Medulla oblongata (tissue), 1 donor: ENCODE data around the gene PARD6B.
"Not testable (repeated sequence)": the region's sequence is repeated elsewhere in the genome, so short reads cannot be mapped to it uniquely, and the experiment has no call there.

Source experiments
- DNase-seq: peaks from one replicate; pipeline ENCODE4 v3.0.0-alpha.2; 2015; ENCODE audit errors: extremely low spot score

PARD6B gene, protein sequence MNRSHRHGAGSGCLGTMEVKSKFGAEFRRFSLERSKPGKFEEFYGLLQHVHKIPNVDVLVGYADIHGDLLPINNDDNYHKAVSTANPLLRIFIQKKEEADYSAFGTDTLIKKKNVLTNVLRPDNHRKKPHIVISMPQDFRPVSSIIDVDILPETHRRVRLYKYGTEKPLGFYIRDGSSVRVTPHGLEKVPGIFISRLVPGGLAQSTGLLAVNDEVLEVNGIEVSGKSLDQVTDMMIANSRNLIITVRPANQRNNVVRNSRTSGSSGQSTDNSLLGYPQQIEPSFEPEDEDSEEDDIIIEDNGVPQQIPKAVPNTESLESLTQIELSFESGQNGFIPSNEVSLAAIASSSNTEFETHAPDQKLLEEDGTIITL

DNA sequence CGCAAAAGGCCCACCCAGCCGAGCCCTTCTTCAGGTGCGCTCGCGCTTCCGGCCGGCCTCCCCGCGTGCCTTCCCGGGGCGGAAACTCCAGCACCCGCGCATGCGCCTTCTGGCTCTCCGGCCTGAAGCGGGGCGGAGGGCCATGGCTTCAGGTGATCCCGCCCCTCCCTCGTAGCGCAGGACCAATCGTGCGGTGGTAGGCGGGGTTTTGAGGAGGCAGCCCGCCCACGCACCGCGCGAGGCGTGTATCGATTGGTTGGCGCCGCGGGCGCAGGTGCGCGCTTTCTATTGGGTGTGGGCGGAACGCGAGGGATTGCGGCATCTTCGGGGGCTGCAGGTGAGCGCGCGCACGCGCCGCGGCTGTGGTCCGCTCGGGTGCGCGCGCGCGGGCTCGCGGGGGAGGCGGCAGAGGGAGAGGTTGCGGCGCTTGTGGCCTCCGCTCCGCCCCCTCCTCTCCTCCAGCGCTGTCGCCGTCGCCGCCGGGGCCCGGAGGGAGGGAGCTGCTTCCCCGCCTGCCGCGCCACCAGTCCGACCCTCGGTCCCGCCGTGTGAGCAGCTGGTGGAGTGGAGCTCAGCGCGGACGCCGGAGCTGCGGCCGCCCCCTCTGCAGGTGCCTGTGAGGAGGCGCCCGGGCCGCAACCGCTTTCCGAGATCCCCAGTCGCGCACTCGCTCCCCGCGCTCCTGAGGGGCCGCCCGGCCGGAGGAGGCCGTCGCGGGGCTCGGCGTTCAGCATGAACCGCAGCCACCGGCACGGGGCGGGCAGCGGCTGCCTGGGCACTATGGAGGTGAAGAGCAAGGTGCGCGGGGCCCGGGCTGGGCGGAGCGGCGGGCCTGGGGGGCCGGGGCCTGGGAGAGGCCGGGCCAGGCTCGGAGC lies at the start of gene PARD6B:
Gene PARD6B, plus strand, starts transcription at position 526 of the 875 bp plus-strand sequence. Its CDS starts 207 bp downstream, at position 733.
- DNase-seq = peak; percentile 97

DNA sequence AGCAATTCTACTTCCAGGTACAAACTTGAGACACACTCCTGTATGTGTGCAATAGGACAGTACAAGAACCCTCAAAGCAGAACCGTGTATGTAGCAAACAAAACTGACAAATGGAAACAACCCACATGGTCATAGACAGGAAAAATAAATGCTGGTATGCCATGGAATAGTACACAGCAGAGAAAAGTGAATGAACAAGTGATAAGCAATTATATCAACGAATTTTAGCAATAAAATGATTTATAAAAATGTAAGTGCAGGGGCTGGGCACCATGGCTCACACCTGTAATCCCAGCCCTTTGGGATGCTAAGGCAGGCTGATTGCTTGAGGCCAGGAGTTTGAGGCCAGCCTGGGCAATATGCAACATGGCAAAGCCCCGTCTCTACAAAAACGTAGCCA lies 49.3 kb upstream of the PARD6B start:
- no peak for DNase-seq

DNA sequence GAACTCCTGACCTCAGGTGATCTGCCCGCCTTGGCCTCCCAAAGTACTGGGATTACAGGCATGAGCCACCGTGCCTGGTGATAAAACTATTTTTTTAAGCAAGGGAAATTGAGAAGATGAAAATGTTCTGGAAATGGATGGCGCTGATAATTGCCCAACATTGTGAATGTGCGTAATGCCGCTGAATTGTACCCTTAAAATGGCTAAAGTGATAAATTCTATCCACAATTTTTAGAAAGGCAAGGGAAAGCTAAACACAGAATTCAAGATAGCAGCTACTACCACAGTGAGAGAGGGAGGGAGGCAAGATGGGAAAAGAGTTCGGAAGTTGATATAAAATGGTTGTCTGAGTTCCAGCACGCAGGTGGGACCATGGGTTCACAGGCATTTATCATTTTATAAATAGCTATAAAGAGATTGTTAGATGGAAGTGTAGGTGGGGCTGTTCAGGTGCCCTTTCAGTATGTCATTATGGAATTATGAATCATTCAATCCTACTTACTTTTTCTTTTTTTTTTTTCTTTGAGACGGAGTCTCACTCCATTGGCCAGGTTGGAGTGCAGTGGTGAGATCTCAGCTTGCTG lies 48.3 kb upstream of the PARD6B start:
- DNase-seq = no peak

DNA sequence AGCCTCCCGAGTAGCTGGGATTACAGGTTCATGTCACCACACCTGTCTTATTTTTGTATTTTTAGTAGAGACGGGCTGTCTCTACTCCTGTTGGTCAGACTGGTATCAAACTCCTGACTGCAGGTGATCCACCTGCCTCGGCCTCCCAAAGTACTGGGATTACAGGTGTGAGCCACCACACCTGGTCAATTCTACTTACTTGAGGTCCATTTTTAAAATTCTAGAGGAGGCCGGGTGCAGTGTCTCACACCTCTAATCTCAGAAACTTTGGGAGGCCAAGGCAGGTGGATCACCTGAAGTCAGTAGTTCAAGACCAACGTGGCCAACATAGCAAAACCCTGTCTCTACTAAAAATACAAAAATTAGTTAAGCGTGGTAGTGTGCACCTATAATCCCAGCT lies 47.8 kb upstream of the PARD6B start:
- DNase-seq = no peak

DNA sequence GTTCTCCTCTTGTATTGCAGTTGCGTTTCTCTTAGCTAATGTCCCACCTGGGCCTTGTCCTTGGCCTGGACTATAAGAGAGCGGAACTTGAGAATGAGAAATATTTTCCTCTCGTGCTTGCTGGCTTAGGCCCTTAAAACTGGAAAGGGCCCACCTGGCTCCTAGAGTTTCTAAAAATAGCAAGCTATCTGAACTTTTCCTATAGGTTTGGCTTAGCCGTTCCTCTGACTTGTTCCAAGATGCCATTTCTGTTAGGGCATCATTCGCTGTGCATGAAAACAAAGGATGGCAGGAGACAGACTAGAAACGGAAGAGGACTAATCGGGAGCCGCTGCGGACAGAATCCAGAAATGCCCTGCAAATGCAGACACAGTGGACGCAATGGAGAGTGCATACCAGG lies 44.6 kb upstream of the PARD6B start:
- DNase-seq = no peak

DNA sequence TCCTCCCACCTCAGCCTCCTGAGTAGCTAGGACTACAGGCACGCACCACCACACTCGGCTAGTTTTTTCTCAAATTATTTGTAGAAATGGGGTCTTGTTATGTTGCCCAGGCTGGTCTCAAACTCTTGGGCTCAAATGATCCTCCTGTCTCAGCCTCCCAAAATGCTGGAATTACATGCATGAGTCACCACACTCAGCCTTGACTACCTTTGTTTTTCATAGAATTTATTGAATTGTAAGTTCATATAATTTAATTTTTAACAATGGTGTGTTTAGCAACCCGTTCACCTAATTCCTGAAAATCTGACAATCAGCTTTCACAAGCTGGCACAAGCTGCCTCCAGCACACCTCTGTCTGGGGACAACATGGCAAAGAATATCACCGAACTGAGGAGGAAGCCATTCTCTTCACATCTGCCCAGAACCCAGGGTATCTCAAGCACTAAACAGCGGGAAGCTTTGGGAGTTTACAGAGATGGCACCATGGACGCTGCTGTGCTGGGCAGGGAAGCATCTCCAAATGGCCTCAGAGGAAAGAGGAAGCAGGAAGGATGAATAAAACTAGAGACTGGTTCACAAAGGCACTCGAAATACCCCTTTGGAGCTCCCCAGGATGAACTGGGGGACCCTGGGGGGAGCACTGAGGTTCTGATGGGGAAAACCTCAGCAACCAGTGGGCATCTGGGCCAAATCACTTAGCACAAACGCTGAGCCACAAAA lies 43.0 kb upstream of the PARD6B start:
- DNase-seq = no peak

DNA sequence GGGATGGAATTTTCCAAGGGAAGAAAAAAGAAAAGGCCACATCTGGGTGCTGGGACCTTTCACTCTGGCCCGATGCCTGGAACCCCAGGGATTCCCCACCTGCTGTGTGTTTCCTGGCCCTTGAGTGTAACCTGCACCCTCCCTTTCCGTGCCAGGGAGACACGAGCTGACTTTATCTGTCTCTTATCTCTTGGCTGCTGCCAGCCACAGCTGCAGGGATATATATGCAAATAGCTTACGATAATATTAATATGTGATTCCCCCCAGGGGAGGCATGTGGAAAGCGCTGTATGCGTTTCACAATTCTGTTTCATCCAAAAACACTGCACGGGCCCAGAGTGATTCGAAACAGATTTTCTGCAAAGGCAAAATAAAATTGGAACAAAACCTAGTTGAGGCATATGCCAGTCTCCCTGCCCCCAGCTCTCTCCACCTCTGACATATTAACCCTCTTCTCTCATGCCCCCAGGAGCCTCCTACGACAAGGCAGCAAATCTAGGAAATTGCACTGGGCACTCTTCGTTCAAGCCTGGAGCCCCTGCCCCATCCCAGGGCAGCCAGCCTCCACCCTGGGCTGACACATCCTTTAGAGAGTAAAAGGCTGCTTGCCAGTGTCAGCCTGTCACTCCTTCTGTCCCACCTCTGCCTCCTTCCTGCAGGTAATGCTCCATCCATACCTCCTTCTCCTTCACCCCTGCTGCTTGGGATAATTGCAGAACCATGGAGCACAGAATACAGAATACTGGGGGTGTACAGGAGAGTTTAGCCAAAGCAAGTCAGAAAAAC lies 41.3 kb upstream of the PARD6B start:
- no peak for DNase-seq

DNA sequence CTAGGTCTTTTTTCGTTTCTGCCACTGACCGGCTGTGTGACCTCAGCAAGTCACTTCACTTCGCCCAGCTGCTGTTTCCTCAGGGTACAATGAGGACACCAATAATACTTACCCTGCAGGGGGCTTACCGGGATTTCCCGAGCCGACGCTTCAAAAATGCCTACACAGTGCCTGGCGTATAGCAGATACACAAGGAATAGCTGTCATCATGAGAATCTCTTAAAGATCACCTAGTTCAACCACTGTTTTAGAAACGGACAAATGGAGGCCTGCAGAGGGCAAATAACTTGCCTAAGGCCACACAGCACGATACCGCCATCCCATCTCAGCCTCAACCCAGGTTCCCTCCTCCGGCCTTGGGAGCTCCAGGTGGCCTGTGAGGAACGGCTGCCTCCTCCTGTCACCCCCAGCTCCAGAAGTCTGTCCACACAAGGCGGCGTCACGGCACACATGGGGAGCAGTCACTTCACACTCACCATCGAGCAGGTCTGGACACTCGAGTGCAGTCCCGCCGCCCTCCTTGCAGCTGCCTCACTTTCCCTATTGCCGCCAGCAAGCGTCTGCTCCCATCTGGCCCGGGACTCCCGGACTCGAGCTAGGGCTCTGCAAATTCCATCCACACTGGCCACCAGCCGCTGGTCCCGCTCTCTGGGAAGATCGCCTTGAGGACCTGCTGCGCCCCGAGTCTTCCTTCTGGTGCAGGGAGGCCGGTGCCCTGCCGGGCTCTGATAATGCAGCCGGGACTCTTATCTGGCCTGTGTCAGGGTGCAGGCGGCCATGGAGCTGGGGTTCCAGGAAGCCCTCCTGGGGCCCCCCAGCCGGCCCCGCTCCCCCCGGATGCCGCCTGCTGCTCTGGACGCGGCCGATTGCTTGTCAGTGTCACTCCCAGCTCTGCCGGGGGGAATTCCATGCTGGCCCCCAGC lies 40.5 kb upstream of the PARD6B start, which contains the start of gene RIPOR3:
Gene RIPOR3, minus strand, starts transcription at position 893 of the 923 bp plus-strand sequence. Its CDS starts 414 bp downstream, at position 479.
- DNase-seq = peak; percentile 9

DNA sequence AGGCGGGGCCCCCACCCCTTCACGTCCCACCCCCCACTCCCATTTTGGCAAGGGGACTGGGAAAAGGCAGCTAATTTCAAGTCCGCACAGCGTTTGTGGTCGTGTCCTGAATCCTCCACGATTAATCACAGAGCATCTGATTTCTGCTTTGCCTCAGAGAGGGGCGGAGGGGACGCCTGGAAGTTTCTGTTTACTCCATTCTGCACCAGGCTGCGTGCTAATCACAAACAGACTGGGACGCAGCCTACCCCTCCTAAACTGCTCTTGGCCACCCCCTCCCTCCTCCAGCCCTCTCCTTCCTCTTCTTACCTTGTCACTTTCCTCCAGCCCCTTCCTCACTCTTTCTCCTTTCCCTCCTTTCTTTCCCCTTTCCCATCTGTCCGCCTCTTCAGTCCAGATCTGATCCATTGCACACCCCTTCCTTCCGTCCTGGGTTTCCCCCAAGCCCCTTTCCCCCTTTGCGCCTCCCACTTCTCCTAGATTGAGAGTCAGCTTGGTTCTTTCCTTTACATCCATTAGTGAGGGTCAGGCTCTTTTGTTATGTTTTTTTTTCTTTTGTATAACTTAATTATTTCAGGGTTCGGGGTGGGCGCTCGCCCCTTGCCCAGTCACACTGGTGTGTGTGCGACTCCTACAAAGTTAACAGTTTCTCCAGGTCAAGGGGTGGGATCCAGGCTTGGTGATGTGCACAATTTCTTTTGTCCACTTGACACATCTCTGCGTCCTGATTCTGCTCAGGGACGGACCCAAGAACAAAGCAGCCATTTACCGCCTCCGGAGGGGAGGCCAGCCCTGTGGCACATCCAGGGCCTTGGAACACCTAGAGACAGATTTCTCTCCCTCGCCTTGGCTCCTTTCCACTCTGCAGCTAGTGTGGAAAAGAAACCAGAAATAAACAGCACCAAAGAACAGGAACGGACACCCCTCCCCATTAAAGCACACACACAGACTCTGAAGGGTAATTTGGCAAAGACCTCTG lies 39.5 kb upstream of the PARD6B start:
- peak; percentile 42 for DNase-seq

DNA sequence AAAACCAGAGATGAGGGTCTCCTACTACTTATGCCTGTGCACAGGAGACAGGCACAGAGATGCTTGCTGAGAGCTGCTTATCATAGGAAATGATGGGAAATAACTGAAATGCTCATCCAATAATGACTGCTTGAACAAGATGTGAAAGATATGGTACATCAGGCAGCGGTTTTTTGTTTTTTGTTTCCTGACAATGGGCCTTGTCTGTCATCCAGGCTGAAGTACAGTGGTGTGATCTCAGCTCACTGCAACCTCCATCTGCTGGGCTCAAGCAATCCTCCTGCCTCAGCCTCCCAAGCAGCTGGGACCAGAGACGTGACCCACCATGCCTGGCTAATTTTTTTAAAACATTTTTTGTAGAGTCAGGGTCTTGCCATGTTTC lies 38.8 kb upstream of the PARD6B start:
- DNase-seq = peak; percentile 13

DNA sequence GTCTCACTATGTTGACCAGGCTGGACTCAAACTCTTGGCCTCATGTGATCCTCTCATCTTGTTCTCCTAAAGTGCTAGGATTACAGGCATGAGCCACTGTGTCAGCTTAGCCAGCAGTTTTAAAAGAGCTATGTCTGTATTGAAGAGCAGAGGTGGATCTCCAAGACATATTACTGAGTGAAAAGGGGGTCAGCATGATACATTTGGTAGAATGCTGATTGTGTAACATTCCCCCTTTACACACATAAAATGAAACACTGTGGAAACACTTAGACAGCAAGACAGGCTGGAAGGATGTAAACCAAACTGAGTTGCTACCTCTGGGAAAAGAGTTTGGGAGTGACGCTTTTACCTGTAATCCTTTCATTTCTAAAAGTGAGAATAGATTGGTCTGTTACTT lies 38.4 kb upstream of the PARD6B start:
- no peak for DNase-seq

DNA sequence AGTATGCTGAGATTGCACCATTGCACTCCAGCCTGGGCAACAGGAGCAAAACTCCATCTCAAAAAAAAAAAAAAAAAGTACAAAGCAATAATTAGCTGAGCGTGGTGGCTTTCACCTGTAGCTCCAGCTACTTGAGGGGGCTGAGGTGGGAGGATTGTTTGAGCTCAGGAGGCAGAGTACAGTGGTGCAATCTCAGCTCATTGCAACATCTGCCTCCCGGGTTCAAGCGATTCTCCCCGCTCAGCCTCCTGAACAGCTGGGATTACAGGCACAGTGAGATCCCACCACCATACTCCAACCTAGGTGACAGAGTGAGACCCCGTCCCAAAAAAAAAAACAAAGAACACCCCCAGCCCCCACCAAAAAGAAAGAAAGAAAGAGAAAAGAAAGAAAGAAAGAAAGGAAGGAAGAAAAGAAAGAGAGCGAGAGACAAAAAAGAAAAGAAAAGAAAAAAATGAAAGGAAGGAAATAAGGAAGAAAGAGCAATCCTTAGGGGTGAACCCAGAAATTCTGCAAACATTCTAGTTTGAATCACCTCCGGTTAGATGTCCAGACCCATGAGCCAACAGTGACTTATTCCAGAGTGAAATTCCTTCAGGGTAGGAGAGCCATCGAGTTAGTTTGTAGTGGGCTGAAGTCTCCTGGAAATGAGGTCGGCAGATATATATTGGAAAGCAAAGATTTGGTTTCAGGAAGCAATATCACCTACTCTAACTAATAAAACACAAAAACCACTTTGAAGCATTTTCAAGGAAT lies 36.8 kb upstream of the PARD6B start:
- no peak for DNase-seq

DNA sequence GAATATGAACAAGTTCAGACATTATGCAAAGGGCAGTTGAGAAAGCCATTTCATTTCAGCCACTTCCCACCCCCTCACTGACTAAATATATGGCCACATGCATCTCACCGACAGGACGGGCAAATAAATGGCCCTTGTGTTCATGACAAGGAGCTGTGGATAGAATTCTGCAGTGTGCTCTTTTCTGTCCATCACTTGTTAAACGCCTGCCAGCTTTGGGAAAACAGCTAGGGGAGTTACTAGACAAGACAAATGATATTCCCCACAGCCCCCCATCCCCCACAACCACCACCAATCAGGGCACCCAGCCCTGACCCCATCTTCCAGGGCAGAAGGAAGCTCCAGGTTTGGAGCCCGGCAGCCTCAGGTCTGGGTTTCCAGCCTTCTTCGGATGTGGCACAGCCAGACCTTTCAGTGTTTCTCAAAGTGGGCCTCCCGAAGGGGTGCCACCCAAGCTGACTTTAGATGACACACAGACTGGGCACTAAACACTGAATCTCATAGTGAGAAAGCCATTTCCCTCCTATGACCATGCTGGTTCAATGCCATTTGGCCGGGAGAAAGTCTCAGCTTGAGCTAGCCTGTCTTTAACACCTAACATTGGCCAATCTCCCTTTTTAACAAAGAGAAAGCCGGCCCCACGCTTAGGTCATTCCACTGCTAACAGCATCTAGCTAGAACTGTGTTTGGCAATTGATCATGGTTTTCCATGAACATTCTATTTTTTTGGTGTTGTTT lies 36.1 kb upstream of the PARD6B start:
- peak; percentile 79 for DNase-seq

DNA sequence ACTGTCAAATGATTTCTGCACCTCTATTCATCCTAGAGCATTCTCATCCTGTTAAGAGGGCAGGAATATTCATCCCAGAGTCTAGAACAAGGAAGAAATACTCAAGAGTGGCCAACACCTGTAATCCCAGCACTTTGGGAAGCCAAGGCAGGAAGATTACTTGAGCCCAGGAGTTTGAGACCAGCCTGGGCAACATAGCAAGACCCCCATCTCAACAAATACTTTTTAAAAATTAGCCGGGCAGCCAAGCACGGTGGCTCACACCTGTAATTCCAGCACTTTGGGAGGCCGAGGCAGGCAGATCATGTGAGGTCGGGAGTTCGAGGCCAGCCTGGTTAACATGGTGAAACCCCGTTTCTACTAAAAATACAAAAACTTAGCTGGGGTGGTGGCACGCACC lies 33.1 kb upstream of the PARD6B start:
- not testable (repeated sequence) for DNase-seq

DNA sequence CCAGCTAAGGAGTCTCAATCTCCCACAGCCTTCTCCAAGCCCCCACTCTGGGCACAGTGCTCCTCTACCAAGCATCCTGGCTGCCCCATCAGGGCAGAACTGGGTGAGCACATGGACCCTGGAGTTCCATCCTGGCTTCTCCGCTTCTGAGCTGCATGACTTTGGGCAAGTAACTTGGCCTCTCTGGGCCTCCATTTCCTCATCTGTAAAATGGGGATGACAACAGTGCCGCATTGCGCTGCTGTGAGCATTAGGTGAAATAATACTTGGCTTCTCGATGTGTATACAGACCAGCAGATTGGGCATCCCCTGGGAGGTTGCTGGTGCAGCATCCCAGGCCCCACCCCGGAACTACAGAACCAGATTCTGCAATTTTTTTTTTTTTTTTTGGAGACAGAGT lies 31.7 kb upstream of the PARD6B start:
- no peak for DNase-seq

DNA sequence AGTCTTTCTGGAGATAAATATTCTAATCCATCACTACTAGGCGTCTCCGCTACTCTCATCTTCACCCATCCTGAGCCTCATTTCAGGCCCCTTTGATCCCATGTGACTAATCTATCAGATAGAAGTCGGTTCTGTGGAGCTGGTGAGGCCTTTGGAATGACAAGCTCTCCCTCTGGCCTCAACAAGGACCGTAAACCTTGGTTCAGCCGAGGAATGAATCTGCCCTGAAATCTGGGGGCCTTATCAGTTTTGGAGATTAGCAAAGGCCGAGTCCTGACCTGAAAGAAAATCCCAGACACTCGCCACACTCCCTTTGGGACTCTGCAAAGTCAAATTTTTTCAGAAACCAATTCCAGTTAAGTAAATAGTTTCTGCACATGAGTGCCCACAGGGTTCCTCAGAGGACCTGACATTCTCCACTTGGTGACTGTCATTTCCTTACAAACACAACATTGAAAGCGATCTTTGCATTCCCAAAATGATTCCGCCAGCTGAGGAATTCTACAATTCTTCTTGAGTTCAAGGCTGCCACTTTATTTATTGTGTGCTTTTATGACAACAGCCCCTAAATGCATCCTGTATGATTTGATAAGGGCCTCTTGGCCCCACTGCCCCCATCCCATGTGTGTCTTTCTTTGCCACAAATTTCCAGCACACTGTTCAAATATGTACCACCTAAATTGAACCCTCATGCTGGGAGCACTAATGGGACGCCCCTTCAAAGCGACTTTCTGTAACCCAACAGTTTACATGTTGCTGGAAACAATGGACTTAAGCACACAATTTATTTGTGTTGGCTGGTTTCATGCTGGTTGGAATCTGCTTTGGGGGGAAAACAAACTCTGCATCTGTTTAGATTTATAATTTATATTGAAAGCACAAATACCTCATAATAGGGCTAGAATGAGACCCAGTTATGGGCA lies 30.1 kb upstream of the PARD6B start:
- no peak for DNase-seq
